Measurements from ENCODE around the gene MLLT1. TPM values are rescaled to one million over a fixed set of nuclear protein-coding genes. Genes with fewer than 3 reads are reported as not detected.

Gene MLLT1
- total RNA-seq, 1 experiment from 2014 or later: 54.9 TPM

GRCh38 chr19:6181119-6181518, 98.7 kb downstream of the MLLT1 start:
- Histone ChIP-seq H3K18ac (ENCODE audit: insufficient read length, low read depth, low read length) (no peak overlapping the region), H4K91ac (ENCODE audit: insufficient read length, low read depth, low read length) (no peak overlapping the region), H3K9ac (ENCODE audit: extremely low read depth, insufficient read length, low read length) (no peak overlapping the region), H3K14ac (ENCODE audit: insufficient read depth, low read length) (no peak overlapping the region), H3K56ac (ENCODE audit: insufficient read length, low read depth, low read length) (no peak overlapping the region), H3K79me1 (ENCODE audit: insufficient read depth, low read depth, low read length, poor library complexity, severe bottlenecking) (no peaks in the 10 kb centered on the region), H3K27me3 (ENCODE audit: insufficient read depth, low read length) (no peaks in the 10 kb centered on the region), H2BK20ac (ENCODE audit: low read depth, low read length, poor library complexity, severe bottlenecking) (no peak overlapping the region), H3K9me3 (ENCODE audit: control insufficient read depth, low read depth, low read length) (no peaks in the 10 kb centered on the region), H3T11ph (ENCODE audit: low read length) (no peak overlapping the region), H3K79me2 (ENCODE audit: insufficient read depth, low read length) (no peaks in the 10 kb centered on the region), H2BK5ac (ENCODE audit: insufficient read length, low read length) (no peak overlapping the region), H4K5ac (ENCODE audit: insufficient read length, low read depth, low read length) (no peak overlapping the region), H4K20me1 (ENCODE audit: control insufficient read depth, insufficient read depth, insufficient read length) (no peaks in the 10 kb centered on the region), H3K27ac (ENCODE audit: insufficient read length, low read depth, low read length) (no peak overlapping the region), H2BK12ac (ENCODE audit: insufficient read length, low read depth, low read length) (no peak overlapping the region), H2AK5ac (ENCODE audit: insufficient read length, low read length) (no peak overlapping the region), H2BK15ac (ENCODE audit: low read depth, low read length) (no peak overlapping the region), H4K8ac (replicated peaks; ENCODE audit: insufficient read length, low read depth, low read length) (no peak overlapping the region), H3K23me2 (ENCODE audit: insufficient read length, low read depth, low read length, poor library complexity, severe bottlenecking) (no peaks in the 10 kb centered on the region), H3K23ac (ENCODE audit: insufficient read length, low read depth, low read length) (no peak overlapping the region), H3K4me1 (ENCODE audit: insufficient read depth, low read length) (no peaks in the 10 kb centered on the region), H2BK120ac (ENCODE audit: low read depth, low read length, poor library complexity, severe bottlenecking) (no peak overlapping the region), H3K4me2 (ENCODE audit: insufficient read depth, insufficient read length, low read length) (no peak overlapping the region), H3K4ac (ENCODE audit: low read depth, low read length) (no peak overlapping the region), H2AFZ (ENCODE audit: low read length) (no peak overlapping the region)
- no peak for DNase-seq
- peaks cover 0 to 2% (median 0%) of the 10 kb centered on the region in 3 experiments; a peak in 3 of 7 replicates for H3K36me3 Mint-ChIP-seq (ENCODE audit: insufficient read depth in 1 of 3, low read depth in 3 of 3)
- H3K4me1 Mint-ChIP-seq: no peaks in the 10 kb centered on the region
- TF ChIP-seq CTCF (conservative IDR thresholded peaks at IDR 0.05): no peak
- H3K4me3 Mint-ChIP-seq: no peak overlapping the region
- WGBS (ENCODE audit: extremely low coverage, insufficient read length, low lambda C conversion rate): no CpG with 5 or more reads among the region's 2 CpGs
- H3K9me3 Mint-ChIP-seq: peaks cover 45 to 86% of the 10 kb centered on the region in 2 experiments
- H3K27me3 Mint-ChIP-seq (ENCODE audit: low read depth): peaks cover 48% of the 10 kb centered on the region
- no peak overlapping the region for H3K27ac Mint-ChIP-seq
